NT2/D1 (cell line): ENCODE results near the gene SEPTIN7.

Source experiments
- DNase-seq: peaks from one replicate; pipeline ENCODE4 v3.0.0-alpha.2; 2011; ENCODE audit warnings: low read depth, low spot score
- H3K27me3 ChIP-seq: 2 replicates; pipeline ENCODE4 v1.6.0; 2011; ENCODE audit warnings: mild to moderate bottlenecking; ENCODE audit not compliant: insufficient read length, insufficient read depth
- H3K36me3 ChIP-seq: 2 replicates; pipeline ENCODE4 v1.6.1; 2011; ENCODE audit warnings: mild to moderate bottlenecking, low read length, mixed read lengths; ENCODE audit not compliant: insufficient read depth, insufficient read length
- H3K4me1 ChIP-seq: 2 replicates; pipeline ENCODE4 v1.5.1; 2011; ENCODE audit not compliant: insufficient read depth, insufficient read length
- H3K4me3 ChIP-seq: 2 replicates; pipeline ENCODE4 v1.5.1; 2011; ENCODE audit warnings: low read depth; ENCODE audit not compliant: insufficient read length
- H3K9ac ChIP-seq: 2 replicates; pipeline ENCODE4 v1.6.0; 2011; ENCODE audit warnings: low read depth; ENCODE audit not compliant: insufficient read length
- H3K9me3 ChIP-seq: 2 replicates; pipeline ENCODE4 v1.5.1; 2011; ENCODE audit warnings: mild to moderate bottlenecking, low read length; ENCODE audit not compliant: insufficient read depth
- SUZ12 ChIP-seq: IDR thresholded peaks from 2 replicates; pipeline ENCODE4 v1.6.1; 2011; ENCODE audit not compliant: insufficient read length, insufficient read depth; ENCODE audit errors: extremely low read depth
- YY1 ChIP-seq: IDR thresholded peaks from 2 replicates; pipeline ENCODE4 v1.6.1; 2011; ENCODE audit not compliant: insufficient read length, insufficient read depth
- ZNF274 ChIP-seq: IDR thresholded peaks from 2 replicates; pipeline ENCODE4 v1.6.1; 2011; ENCODE audit warnings: mild to moderate bottlenecking, low read depth, low read length

SEPTIN7 gene

GRCh38 chr7:35760143-35760745 is 40.6 kb upstream of the SEPTIN7 start:
- Histone ChIP-seq H3K36me3 (no peaks in the 10 kb centered on the region), H3K4me1 (no peaks in the 10 kb centered on the region), H3K4me3 (no peak overlapping the region), H3K27me3 (no peaks in the 10 kb centered on the region), H3K9me3 (no peaks in the 10 kb centered on the region), H3K9ac (no peak overlapping the region)
- no peak for DNase-seq
- TF ChIP-seq SUZ12: no peak

- Histone ChIP-seq H3K9ac (no peak overlapping the region), H3K4me1 (no peaks in the 10 kb centered on the region), H3K36me3 (no peaks in the 10 kb centered on the region), H3K4me3 (no peak overlapping the region), H3K27me3 (no peaks in the 10 kb centered on the region), H3K9me3 (no peaks in the 10 kb centered on the region)
- no peak for DNase-seq
- no peak for TF ChIP-seq SUZ12
- no peak for TF ChIP-seq ZNF274
- TF ChIP-seq YY1: no peak
These were observed 38.8 kb upstream of the SEPTIN7 start for GRCh38 chr7:35761871-35762677.

- DNase-seq: no peak
- H3K27me3 ChIP-seq: no peaks in the 10 kb centered on the region
- no peaks in the 10 kb centered on the region for H3K4me1 ChIP-seq
- H3K9ac ChIP-seq: no peak overlapping the region
- H3K9me3 ChIP-seq: no peaks in the 10 kb centered on the region
- H3K36me3 ChIP-seq: no peaks in the 10 kb centered on the region
- no peak for TF ChIP-seq ZNF274
- no peak overlapping the region for H3K4me3 ChIP-seq
These were observed 38.1 kb upstream of the SEPTIN7 start for GRCh38 chr7:35762781-35763180.

GRCh38 chr7:35768346-35768745 is 32.5 kb upstream of the SEPTIN7 start:
- DNase-seq: no peak

DNA sequence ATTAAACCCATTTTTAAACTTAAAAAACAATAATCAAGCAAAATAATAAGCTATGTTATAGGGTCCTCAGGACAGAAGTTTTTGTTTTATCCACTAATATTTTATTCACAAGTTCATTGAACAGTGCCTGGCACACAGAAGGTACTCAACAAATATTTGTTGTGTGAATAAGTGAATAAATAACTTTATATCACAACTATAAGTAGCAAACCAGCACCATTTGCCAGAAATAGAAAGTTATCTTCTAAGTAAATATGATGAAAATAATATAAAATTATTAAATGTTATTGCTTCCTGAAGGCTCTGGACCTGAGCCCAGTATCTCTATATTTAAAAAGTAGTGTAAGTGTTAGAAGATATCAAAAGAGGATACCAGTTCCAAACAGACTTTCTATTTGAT is 29.1 kb upstream of the SEPTIN7 start:
- DNase-seq: no peak
- TF ChIP-seq ZNF274 (no peak), YY1 (no peak), SUZ12 (no peak)
- Histone ChIP-seq H3K4me3 (no peak overlapping the region), H3K27me3 (no peaks in the 10 kb centered on the region), H3K9ac (no peak overlapping the region), H3K36me3 (no peaks in the 10 kb centered on the region), H3K9me3 (no peaks in the 10 kb centered on the region), H3K4me1 (no peaks in the 10 kb centered on the region)

More at GRCh38 chr7:35768346-35768745, 32.5 kb upstream of the SEPTIN7 start:
- H3K27me3 ChIP-seq: no peaks in the 10 kb centered on the region
- H3K4me3 ChIP-seq: no peak overlapping the region
- TF ChIP-seq YY1: no peak
- TF ChIP-seq SUZ12: no peak
- TF ChIP-seq ZNF274: no peak
- no peaks in the 10 kb centered on the region for H3K4me1 ChIP-seq
- H3K9ac ChIP-seq: no peak overlapping the region
- H3K36me3 ChIP-seq: no peaks in the 10 kb centered on the region
- H3K9me3 ChIP-seq: no peaks in the 10 kb centered on the region

DNA sequence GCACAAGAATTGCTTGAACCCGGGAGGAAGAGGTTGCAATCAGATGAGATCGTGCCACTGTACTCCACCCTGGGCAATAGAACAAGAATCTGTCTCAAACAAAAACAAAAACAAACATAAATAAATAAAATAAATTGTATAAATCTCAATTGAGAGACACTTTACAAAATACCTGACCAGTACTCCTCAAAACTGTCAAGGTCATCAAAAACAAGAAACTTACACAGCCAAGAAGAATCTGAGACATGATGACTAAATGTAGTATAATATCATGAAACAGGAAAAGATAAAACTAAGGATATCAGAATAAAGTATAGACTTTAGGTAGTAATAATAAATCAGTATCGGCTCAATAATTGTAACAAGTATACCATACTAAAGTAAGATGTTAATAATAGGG is 26.9 kb upstream of the SEPTIN7 start:
- Histone ChIP-seq H3K9me3 (no peaks in the 10 kb centered on the region), H3K27me3 (no peaks in the 10 kb centered on the region), H3K4me1 (no peaks in the 10 kb centered on the region), H3K9ac (no peak overlapping the region), H3K36me3 (no peaks in the 10 kb centered on the region), H3K4me3 (no peak overlapping the region)
- no peak for DNase-seq
- TF ChIP-seq SUZ12 (no peak), ZNF274 (no peak), YY1 (no peak)

GRCh38 chr7:35776686-35777085 is 24.2 kb upstream of the SEPTIN7 start:
- Histone ChIP-seq H3K9me3 (no peaks in the 10 kb centered on the region), H3K9ac (no peak overlapping the region), H3K4me1 (no peaks in the 10 kb centered on the region), H3K27me3 (no peaks in the 10 kb centered on the region), H3K36me3 (no peaks in the 10 kb centered on the region), H3K4me3 (no peak overlapping the region)
- no peak for TF ChIP-seq SUZ12
- no peak for TF ChIP-seq ZNF274
- TF ChIP-seq YY1: no peak
- no peak for DNase-seq
